GM13976 (cell line): Measurements from ENCODE around the gene ATXN2.

ENCODE experiments used
- DNase-seq: peaks from one replicate; pipeline ENCODE4 v3.0.0; 2012; ENCODE audit warnings: low spot score
- in situ Hi-C: fragments of 300-500 bp; cut with MboI; formaldehyde crosslinking; loops from one replicate; pipeline ENCODE4 v1.12.0; 2022; ENCODE audit warnings: low sequenced_read_pairs, mixed read lengths, inconsistent platforms; ENCODE audit not compliant: unreplicated experiment
- TF ChIP-seq, protein P1 (sequence below): IDR thresholded peaks from 2 replicates; pipeline ENCODE4 v1.5.1; 2012; ENCODE audit warnings: borderline replicate concordance, mild to moderate bottlenecking; ENCODE audit not compliant: insufficient read depth; ENCODE audit errors: extremely low read depth, missing control alignments, control extremely low read depth

ATXN2 gene

GRCh38 chr12:111441107-111441928 lies 157.8 kb downstream of the ATXN2 start:
- in situ Hi-C loops: no loop called here
- DNase-seq: no peak
- TF ChIP-seq, protein P1, sequence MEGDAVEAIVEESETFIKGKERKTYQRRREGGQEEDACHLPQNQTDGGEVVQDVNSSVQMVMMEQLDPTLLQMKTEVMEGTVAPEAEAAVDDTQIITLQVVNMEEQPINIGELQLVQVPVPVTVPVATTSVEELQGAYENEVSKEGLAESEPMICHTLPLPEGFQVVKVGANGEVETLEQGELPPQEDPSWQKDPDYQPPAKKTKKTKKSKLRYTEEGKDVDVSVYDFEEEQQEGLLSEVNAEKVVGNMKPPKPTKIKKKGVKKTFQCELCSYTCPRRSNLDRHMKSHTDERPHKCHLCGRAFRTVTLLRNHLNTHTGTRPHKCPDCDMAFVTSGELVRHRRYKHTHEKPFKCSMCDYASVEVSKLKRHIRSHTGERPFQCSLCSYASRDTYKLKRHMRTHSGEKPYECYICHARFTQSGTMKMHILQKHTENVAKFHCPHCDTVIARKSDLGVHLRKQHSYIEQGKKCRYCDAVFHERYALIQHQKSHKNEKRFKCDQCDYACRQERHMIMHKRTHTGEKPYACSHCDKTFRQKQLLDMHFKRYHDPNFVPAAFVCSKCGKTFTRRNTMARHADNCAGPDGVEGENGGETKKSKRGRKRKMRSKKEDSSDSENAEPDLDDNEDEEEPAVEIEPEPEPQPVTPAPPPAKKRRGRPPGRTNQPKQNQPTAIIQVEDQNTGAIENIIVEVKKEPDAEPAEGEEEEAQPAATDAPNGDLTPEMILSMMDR: no peak

- no peak for DNase-seq
- TF ChIP-seq, protein P1: no peak
- in situ Hi-C loops: no loop called here
Observed at GRCh38 chr12:111440631-111441030, 158.5 kb downstream of the ATXN2 start.

DNA sequence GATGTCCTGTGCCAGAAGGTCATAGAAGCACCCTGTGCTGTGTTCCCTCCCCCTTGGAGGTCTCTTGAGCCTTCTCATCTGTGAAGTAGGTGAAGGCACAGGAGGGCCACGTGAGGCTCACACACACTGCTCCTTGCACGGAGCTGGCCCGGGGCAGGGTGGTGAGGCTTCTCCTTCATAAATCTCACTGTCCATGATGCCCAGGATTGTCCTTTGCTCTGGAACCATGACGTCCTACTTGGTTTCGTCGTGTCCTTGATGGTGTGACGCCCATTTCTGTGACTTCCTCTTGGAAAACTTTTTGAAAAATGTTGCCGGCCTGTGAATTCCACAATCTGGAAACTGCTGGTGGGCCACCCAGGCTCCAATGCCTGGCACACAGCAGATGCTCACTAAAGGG lies 159.0 kb downstream of the ATXN2 start:
- no peak for DNase-seq
- TF ChIP-seq, protein P1: no peak
- in situ Hi-C loops: no loop called here

- TF ChIP-seq, protein P1: no peak
- in situ Hi-C loops: no loop called here
- DNase-seq: no peak
Observed at GRCh38 chr12:111439657-111440151, 159.4 kb downstream of the ATXN2 start.

GRCh38 chr12:111438481-111438880 lies 160.6 kb downstream of the ATXN2 start:
- TF ChIP-seq, protein P1: no peak
- no peak for DNase-seq
- in situ Hi-C loops: no loop called here

DNA sequence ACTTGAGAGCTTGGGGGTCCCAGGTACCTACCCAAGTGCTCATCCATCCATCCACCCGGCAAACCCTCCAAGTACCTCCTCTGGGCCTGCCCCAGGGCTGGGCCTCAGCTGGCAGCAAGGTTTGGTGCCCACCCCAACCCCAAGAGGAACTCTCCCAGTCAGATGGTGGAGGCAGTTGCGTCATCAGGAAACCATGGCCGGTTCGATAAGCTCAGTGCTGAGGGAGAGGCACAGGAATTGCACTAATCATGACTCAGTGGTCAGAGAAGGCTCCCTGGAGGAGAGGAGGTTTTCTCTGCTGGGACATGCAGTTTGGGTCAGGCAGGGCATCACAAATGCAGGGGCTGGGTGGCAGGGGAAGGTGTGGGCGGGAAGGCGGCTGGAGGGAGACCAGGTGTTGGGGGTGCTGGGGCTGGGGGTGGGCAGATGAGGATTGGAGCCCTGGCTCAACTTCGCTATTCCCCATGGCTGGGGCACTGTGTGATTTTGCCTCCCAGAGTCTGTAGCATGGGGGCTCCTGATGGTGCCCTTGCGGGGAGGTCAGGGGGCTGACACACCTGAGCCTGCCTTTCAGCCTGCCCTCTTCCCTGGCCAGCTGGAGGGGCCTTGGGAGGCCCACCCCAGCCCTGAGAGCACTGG lies 161.2 kb downstream of the ATXN2 start:
- TF ChIP-seq, protein P1: no peak
- no peak for DNase-seq
- in situ Hi-C loops: no loop called here
